SU-DHL-6 (cell line): ENCODE measurements around the gene DNMT3A.

Experiments
- EZH2phosphoT487 ChIP-seq: fragments of 200-600 bp; sonication (generic), shearing (Covaris generic); conservative IDR thresholded peaks from 2 replicates; pipeline ENCODE4 v1.6.1; 2018; ENCODE audit warnings: mild to moderate bottlenecking, antibody characterized with exemption, low read length, moderate library complexity, mixed read lengths
- TF ChIP-seq, protein P1 (sequence below): fragments of 200-600 bp; sonication (generic); IDR thresholded peaks from one replicate; pipeline ENCODE4 v1.5.1; 2017; ENCODE audit warnings: antibody characterized with exemption, mild to moderate bottlenecking, low read length, moderate library complexity; ENCODE audit not compliant: insufficient read depth, poor library complexity, severe bottlenecking

- TF ChIP-seq, protein P1, sequence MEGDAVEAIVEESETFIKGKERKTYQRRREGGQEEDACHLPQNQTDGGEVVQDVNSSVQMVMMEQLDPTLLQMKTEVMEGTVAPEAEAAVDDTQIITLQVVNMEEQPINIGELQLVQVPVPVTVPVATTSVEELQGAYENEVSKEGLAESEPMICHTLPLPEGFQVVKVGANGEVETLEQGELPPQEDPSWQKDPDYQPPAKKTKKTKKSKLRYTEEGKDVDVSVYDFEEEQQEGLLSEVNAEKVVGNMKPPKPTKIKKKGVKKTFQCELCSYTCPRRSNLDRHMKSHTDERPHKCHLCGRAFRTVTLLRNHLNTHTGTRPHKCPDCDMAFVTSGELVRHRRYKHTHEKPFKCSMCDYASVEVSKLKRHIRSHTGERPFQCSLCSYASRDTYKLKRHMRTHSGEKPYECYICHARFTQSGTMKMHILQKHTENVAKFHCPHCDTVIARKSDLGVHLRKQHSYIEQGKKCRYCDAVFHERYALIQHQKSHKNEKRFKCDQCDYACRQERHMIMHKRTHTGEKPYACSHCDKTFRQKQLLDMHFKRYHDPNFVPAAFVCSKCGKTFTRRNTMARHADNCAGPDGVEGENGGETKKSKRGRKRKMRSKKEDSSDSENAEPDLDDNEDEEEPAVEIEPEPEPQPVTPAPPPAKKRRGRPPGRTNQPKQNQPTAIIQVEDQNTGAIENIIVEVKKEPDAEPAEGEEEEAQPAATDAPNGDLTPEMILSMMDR, result no peak
- no peak for TF ChIP-seq EZH2phosphoT487
Measured at GRCh38 chr2:25335204-25335603, 6.5 kb downstream of the DNMT3A start.
